Measurements from ENCODE around the gene HERPUD2. TPM values are rescaled to one million over a fixed set of nuclear protein-coding genes. Genes with fewer than 3 reads are reported as not detected.

Gene HERPUD2
- total RNA-seq, 1 experiment from 2014 or later = 11.7 TPM

GRCh38 chr7:35720849-35721248 is 25.9 kb upstream of the HERPUD2 start:
- Histone ChIP-seq H3F3A (ENCODE audit: low read length, unreplicated experiment) (no peaks in the 10 kb centered on the region), H3K9me2 (replicated peaks; ENCODE audit: low read length) (no peaks in the 10 kb centered on the region), H3K4me1 (ENCODE audit: insufficient read depth, low read length) (no peaks in the 10 kb centered on the region), H2AFZ (ENCODE audit: low read length) (no peak overlapping the region), H3K36me3 (ENCODE audit: low read depth, low read length) (no peaks in the 10 kb centered on the region), H3K9ac (ENCODE audit: low read length) (no peak overlapping the region), H3K9me3 (ENCODE audit: low read length) (no peaks in the 10 kb centered on the region), H3K27ac (ENCODE audit: low read length) (no peak overlapping the region), H3K4me2 (ENCODE audit: low read length) (no peak overlapping the region), H3K79me2 (ENCODE audit: low read length) (no peaks in the 10 kb centered on the region), H3K27me3 (ENCODE audit: low read length) (no peaks in the 10 kb centered on the region), H3K4me3 (ENCODE audit: low read length) (no peak overlapping the region), H4K20me1 (ENCODE audit: low read length) (no peaks in the 10 kb centered on the region)
- ChIA-PET POLR2A (ENCODE audit: unreplicated experiment) (no interaction called here), CTCF (interaction anchor here (0.6 kb wide), 1 partner anchor 83 kb away, joined by 3 read pairs; no protein-coding TSS in a partner anchor)
- DNase-seq (no peak), ATAC-seq (no peak)
- TF ChIP-seq EZH2 (IDR thresholded peaks at IDR 0.05; ENCODE audit: low read length, unreplicated experiment) = no peak
- TF ChIP-seq EZH2phosphoT487 (IDR thresholded peaks at IDR 0.05; ENCODE audit: borderline replicate concordance, low read length) = no peak
- TF ChIP-seq CTCF (conservative IDR thresholded peaks at IDR 0.05; ENCODE audit: low read depth, low read length) = no peak
- no TSS peak for BruUV-seq (replicated peaks)
- intact Hi-C loops (cut with micrococcal nuclease) = no loop called here

- no TSS peak for BruUV-seq (replicated peaks)
- H3K9me2 ChIP-seq (replicated peaks; ENCODE audit: low read length) = no peaks in the 10 kb centered on the region
- no peak overlapping the region for H3K27ac ChIP-seq (ENCODE audit: low read length)
- no peaks in the 10 kb centered on the region for H3K27me3 ChIP-seq (ENCODE audit: low read length)
- ChIA-PET POLR2A (ENCODE audit: unreplicated experiment) (no interaction called here), CTCF (no interaction called here)
- no peak overlapping the region for H3K4me3 ChIP-seq (ENCODE audit: low read length)
- H3K4me1 ChIP-seq (ENCODE audit: insufficient read depth, low read length) = no peaks in the 10 kb centered on the region
- H4K20me1 ChIP-seq (ENCODE audit: low read length) = no peaks in the 10 kb centered on the region
- no peaks in the 10 kb centered on the region for H3F3A ChIP-seq (ENCODE audit: low read length, unreplicated experiment)
- H2AFZ ChIP-seq (ENCODE audit: low read length) = no peak overlapping the region
- H3K4me2 ChIP-seq (ENCODE audit: low read length) = no peak overlapping the region
- DNase-seq (no peak), ATAC-seq (no peak)
- intact Hi-C loops (cut with micrococcal nuclease) = no loop called here
- no peaks in the 10 kb centered on the region for H3K9me3 ChIP-seq (ENCODE audit: low read length)
- TF ChIP-seq EZH2 (IDR thresholded peaks at IDR 0.05; ENCODE audit: low read length, unreplicated experiment) (no peak), CTCF (conservative IDR thresholded peaks at IDR 0.05; ENCODE audit: low read depth, low read length) (no peak), EZH2phosphoT487 (IDR thresholded peaks at IDR 0.05; ENCODE audit: borderline replicate concordance, low read length) (no peak)
- no peaks in the 10 kb centered on the region for H3K36me3 ChIP-seq (ENCODE audit: low read depth, low read length)
- no peak overlapping the region for H3K9ac ChIP-seq (ENCODE audit: low read length)
- no peaks in the 10 kb centered on the region for H3K79me2 ChIP-seq (ENCODE audit: low read length)
These were observed 25.1 kb upstream of the HERPUD2 start for GRCh38 chr7:35720032-35720431.

GRCh38 chr7:35718047-35718446 is 23.1 kb upstream of the HERPUD2 start:
- Histone ChIP-seq H4K20me1 (ENCODE audit: low read length) (no peaks in the 10 kb centered on the region), H3K9me2 (replicated peaks; ENCODE audit: low read length) (no peaks in the 10 kb centered on the region), H3K4me2 (ENCODE audit: low read length) (no peak overlapping the region), H3F3A (ENCODE audit: low read length, unreplicated experiment) (no peaks in the 10 kb centered on the region), H3K36me3 (ENCODE audit: low read depth, low read length) (no peaks in the 10 kb centered on the region), H3K27me3 (ENCODE audit: low read length) (no peaks in the 10 kb centered on the region), H3K9me3 (ENCODE audit: low read length) (no peaks in the 10 kb centered on the region), H3K9ac (ENCODE audit: low read length) (no peak overlapping the region), H3K27ac (ENCODE audit: low read length) (no peak overlapping the region), H3K79me2 (ENCODE audit: low read length) (no peaks in the 10 kb centered on the region), H3K4me1 (ENCODE audit: insufficient read depth, low read length) (peaks cover 4% of the 10 kb centered on the region; the same call in 1 of the 2 replicates), H2AFZ (ENCODE audit: low read length) (no peak overlapping the region), H3K4me3 (ENCODE audit: low read length) (no peak overlapping the region)
- DNase-seq = no peak
- POLR2A ChIA-PET (ENCODE audit: unreplicated experiment) = no interaction called here
- TF ChIP-seq CTCF (conservative IDR thresholded peaks at IDR 0.05; ENCODE audit: low read depth, low read length) = no peak
- no peak for TF ChIP-seq EZH2 (IDR thresholded peaks at IDR 0.05; ENCODE audit: low read length, unreplicated experiment)
- TF ChIP-seq EZH2phosphoT487 (IDR thresholded peaks at IDR 0.05; ENCODE audit: borderline replicate concordance, low read length) = no peak
- CTCF ChIA-PET = no interaction called here
- BruUV-seq (replicated peaks) = no TSS peak
- intact Hi-C loops (cut with micrococcal nuclease) = no loop called here
- ATAC-seq = no peak

Data from PC-3 (cell line).